Peyer's patch (tissue), 4 donors: ENCODE measurements around the gene SLC13A3.

Source experiments
- POLR2A ChIP-seq, 2 donors: fragments of 450-650 bp; IDR thresholded peaks; one replicate each; pipeline ENCODE4 v1.5.1; 2017; ENCODE audit warnings: antibody characterized with exemption in 2 of 2, mild to moderate bottlenecking in 2 of 2, moderate library complexity in 2 of 2
- TF ChIP-seq, protein P1 (sequence below), 6 experiments: fragments of 450-650 bp in 4 of 6; fragments of 200-600 bp in 2 of 6; sonication (generic) in 1 of 6; IDR thresholded peaks; one replicate each; pipeline ENCODE4 v1.5.1; 2017 to 2019; ENCODE audit warnings: antibody characterized with exemption in 6 of 6, mild to moderate bottlenecking in 3 of 6, moderate library complexity in 1 of 6

DNA sequence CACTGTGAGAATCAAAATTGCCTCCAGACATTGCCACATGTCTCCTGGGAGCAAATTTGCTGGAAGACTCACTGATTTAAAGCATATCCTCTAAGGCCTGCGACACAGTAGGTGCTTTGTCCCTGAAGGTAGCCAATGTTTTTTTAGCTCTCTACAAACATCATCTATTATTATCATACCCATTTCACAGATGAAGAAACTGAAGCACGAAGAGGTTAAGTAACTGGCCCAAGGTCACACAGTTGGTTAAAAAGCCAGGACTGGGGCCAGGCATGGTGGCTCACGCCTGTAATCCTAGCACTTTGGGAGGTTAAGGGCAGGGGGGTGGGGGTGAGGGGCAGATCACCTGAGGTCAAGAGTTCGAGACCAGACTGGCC lies 12.4 kb downstream of the SLC13A3 start:
- TF ChIP-seq, protein P1, sequence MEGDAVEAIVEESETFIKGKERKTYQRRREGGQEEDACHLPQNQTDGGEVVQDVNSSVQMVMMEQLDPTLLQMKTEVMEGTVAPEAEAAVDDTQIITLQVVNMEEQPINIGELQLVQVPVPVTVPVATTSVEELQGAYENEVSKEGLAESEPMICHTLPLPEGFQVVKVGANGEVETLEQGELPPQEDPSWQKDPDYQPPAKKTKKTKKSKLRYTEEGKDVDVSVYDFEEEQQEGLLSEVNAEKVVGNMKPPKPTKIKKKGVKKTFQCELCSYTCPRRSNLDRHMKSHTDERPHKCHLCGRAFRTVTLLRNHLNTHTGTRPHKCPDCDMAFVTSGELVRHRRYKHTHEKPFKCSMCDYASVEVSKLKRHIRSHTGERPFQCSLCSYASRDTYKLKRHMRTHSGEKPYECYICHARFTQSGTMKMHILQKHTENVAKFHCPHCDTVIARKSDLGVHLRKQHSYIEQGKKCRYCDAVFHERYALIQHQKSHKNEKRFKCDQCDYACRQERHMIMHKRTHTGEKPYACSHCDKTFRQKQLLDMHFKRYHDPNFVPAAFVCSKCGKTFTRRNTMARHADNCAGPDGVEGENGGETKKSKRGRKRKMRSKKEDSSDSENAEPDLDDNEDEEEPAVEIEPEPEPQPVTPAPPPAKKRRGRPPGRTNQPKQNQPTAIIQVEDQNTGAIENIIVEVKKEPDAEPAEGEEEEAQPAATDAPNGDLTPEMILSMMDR (IDR thresholded peaks at IDR 0.05) = no peak
- no peak for TF ChIP-seq POLR2A (IDR thresholded peaks at IDR 0.05)
